DND-41 (cell line): ENCODE results near the gene RETSAT.

Experiments used
- ATAC-seq: fragments of 200-7000 bp; cut with Tn5 transposase; 3 replicates; pipeline ENCODE4 v1.9.1; 2021; ENCODE audit warnings: low read depth; ENCODE audit not compliant: insufficient read depth
- DNase-seq: peaks from one replicate; pipeline ENCODE4 v3.0.0-alpha.2; 2020
- H2AFZ ChIP-seq: 2 replicates; pipeline ENCODE4 v1.6.0; 2012; ENCODE audit warnings: low read depth, low read length
- H3K27ac ChIP-seq: 2 replicates; pipeline ENCODE4 v1.5.1; 2012; ENCODE audit warnings: low read length, inconsistent platforms
- H3K27me3 ChIP-seq: fragments of 200-600 bp; sonication (generic); 2 replicates; pipeline ENCODE4 v1.6.0; 2012; ENCODE audit warnings: low read length, mild to moderate bottlenecking, inconsistent platforms; ENCODE audit not compliant: insufficient read depth, poor library complexity
- H3K36me3 ChIP-seq: 2 replicates; pipeline ENCODE4 v1.5.1; 2012; ENCODE audit warnings: low read length, inconsistent platforms; ENCODE audit not compliant: insufficient read depth
- H3K4me1 ChIP-seq: 2 replicates; pipeline ENCODE4 v1.5.1; 2012; ENCODE audit warnings: mild to moderate bottlenecking, low read length; ENCODE audit not compliant: insufficient read depth
- H3K4me2 ChIP-seq: 2 replicates; pipeline ENCODE4 v1.6.0; 2012; ENCODE audit warnings: mild to moderate bottlenecking, moderate library complexity, low read length, inconsistent platforms; ENCODE audit not compliant: insufficient read depth
- H3K4me3 ChIP-seq, 2 experiments: fragments of 200-600 bp in 1 of 2; shearing (Covaris generic) in 1 of 2; 2 replicates each; pipeline ENCODE4 v1.5.1; 2012 to 2016; ENCODE audit warnings: inconsistent platforms in 2 of 2, low read length in 2 of 2, mild to moderate bottlenecking in 2 of 2, low read depth in 1 of 2, moderate library complexity in 1 of 2
- H3K79me2 ChIP-seq: 2 replicates; pipeline ENCODE4 v1.6.0; 2012; ENCODE audit warnings: low read length, inconsistent platforms; ENCODE audit not compliant: insufficient read depth
- H3K9ac ChIP-seq: 2 replicates; pipeline ENCODE4 v1.6.0; 2012; ENCODE audit warnings: low read depth, mild to moderate bottlenecking, inconsistent platforms, low read length, moderate library complexity
- H3K9me3 ChIP-seq: 2 replicates; pipeline ENCODE4 v1.5.1; 2012; ENCODE audit warnings: low read length, moderate library complexity, mild to moderate bottlenecking, inconsistent platforms; ENCODE audit not compliant: insufficient read depth, severe bottlenecking
- H4K20me1 ChIP-seq: 2 replicates; pipeline ENCODE4 v1.6.0; 2012; ENCODE audit warnings: low read length; ENCODE audit not compliant: insufficient read depth
- EZH2 ChIP-seq: IDR thresholded peaks from 3 replicates; pipeline ENCODE4 v1.6.1; 2012; ENCODE audit warnings: borderline replicate concordance, low read depth, mild to moderate bottlenecking, moderate library complexity, low read length, inconsistent platforms; ENCODE audit not compliant: severe bottlenecking
- TF ChIP-seq, protein P1 (sequence below): IDR thresholded peaks from 2 replicates; pipeline ENCODE4 v1.5.1; 2012; ENCODE audit warnings: borderline replicate concordance, low read length, moderate library complexity, mild to moderate bottlenecking; ENCODE audit not compliant: poor library complexity, severe bottlenecking; ENCODE audit errors: extremely low read depth

The RETSAT gene

DNA sequence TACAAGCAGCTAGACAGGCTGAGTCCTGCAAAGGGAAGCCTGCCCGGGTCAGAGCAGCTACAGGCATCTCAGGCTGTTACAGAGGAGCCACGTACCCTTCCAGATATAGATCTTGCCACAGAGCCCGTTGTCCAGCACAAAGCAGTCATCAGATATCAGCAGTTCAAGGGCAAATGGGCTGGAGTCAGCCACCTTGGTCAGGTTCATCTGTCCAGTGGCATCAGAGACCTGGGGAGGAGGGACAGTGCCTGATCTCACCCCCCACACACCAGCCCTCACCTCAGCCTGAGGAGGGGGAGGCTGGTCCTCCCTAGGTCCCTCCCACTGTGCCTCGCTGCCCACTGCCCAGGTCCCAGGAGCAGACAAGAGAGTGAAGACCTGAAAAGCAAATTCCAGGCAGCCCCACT lies 43.6 kb upstream of the RETSAT start:
- Histone ChIP-seq H3K4me3 (no peak overlapping the region), H3K79me2 (peaks cover 20% of the 10 kb centered on the region), H3K27ac (peak overlapping the region; percentile 35; the same call in 1 of the 2 replicates), H3K4me1 (no peaks in the 10 kb centered on the region), H3K27me3 (no peaks in the 10 kb centered on the region), H3K36me3 (peaks cover 83% of the 10 kb centered on the region), H2AFZ (no peak overlapping the region), H3K9ac (no peak overlapping the region), H4K20me1 (no peaks in the 10 kb centered on the region), H3K9me3 (no peaks in the 10 kb centered on the region), H3K4me2 (no peak overlapping the region)
- DNase-seq (no peak), ATAC-seq (no peak)
- TF ChIP-seq, protein P1, sequence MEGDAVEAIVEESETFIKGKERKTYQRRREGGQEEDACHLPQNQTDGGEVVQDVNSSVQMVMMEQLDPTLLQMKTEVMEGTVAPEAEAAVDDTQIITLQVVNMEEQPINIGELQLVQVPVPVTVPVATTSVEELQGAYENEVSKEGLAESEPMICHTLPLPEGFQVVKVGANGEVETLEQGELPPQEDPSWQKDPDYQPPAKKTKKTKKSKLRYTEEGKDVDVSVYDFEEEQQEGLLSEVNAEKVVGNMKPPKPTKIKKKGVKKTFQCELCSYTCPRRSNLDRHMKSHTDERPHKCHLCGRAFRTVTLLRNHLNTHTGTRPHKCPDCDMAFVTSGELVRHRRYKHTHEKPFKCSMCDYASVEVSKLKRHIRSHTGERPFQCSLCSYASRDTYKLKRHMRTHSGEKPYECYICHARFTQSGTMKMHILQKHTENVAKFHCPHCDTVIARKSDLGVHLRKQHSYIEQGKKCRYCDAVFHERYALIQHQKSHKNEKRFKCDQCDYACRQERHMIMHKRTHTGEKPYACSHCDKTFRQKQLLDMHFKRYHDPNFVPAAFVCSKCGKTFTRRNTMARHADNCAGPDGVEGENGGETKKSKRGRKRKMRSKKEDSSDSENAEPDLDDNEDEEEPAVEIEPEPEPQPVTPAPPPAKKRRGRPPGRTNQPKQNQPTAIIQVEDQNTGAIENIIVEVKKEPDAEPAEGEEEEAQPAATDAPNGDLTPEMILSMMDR: no peak
- no peak for TF ChIP-seq EZH2

GRCh38 chr2:85396531-85397470 lies 42.5 kb upstream of the RETSAT start:
- Histone ChIP-seq H2AFZ (no peak overlapping the region), H3K9me3 (no peaks in the 10 kb centered on the region), H3K9ac (no peak overlapping the region), H3K27ac (peak overlapping the region; percentile 11; the same call in 1 of the 2 replicates), H3K36me3 (peaks cover 86% of the 10 kb centered on the region), H4K20me1 (no peaks in the 10 kb centered on the region), H3K27me3 (no peaks in the 10 kb centered on the region), H3K4me1 (no peaks in the 10 kb centered on the region), H3K4me2 (no peak overlapping the region), H3K4me3 (no peak overlapping the region), H3K79me2 (peaks cover 9% of the 10 kb centered on the region)
- no peak for ATAC-seq
- DNase-seq: no peak
- TF ChIP-seq, protein P1: no peak
- no peak for TF ChIP-seq EZH2

DNA sequence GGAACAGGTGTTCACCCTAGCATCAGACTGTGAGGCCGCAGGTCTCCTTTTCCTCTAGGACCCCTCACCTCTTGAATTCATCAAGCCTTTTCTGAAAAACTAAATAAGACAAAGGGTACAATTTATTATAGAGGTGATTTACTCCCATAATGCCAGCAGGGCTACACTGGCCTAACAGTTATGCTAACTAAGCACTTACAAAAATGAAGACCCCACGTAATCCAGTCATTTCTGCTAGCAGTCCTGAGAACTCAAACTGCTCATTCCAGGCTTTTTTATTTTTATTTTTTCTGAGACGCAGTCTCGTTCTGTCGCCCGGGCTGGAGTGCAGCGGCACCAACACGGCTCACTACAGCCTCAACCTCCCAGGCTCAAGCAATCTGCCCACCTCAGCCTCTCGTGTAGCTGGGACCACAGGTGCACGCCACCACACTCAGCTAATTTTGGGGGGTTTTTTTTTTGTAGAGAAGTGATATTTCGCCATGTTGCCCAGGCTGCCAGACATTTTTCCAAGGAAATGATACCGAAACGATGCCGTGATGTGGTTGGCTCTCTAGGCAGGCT lies 41.7 kb upstream of the RETSAT start:
- Histone ChIP-seq H3K4me2 (no peak overlapping the region), H3K36me3 (peaks cover 86% of the 10 kb centered on the region), H3K9me3 (no peaks in the 10 kb centered on the region), H3K9ac (no peak overlapping the region; the same call in 1 of the 2 replicates), H3K4me3 (no peak overlapping the region), H3K79me2 (peaks cover 4% of the 10 kb centered on the region; the same call in 1 of the 2 replicates), H2AFZ (no peak overlapping the region), H3K27me3 (no peaks in the 10 kb centered on the region), H4K20me1 (no peaks in the 10 kb centered on the region), H3K4me1 (no peaks in the 10 kb centered on the region), H3K27ac (0 out of 2 replicates have a peak overlapping the region, but pooled peaks have one; percentile 11)
- no peak for ATAC-seq
- no peak for DNase-seq
- TF ChIP-seq EZH2: no peak
- TF ChIP-seq, protein P1: no peak
